ENCODE results near the gene FGFR3.
"Not testable (repeated sequence)": the region's sequence is repeated elsewhere in the genome, so short reads cannot be mapped to it uniquely, and the experiment has no call there.

FGFR3 gene

GRCh38 chr4:1842339-1842895, 49.3 kb downstream of the FGFR3 start:
- DNase-seq (ENCODE audit: low read depth), result no peak

- no peak for DNase-seq (ENCODE audit: low read depth)
These were observed 49.9 kb downstream of the FGFR3 start for GRCh38 chr4:1842993-1843448.

GRCh38 chr4:1843852-1844251, 50.8 kb downstream of the FGFR3 start:
- DNase-seq (ENCODE audit: low read depth), result no peak

GRCh38 chr4:1844618-1845017, 51.5 kb downstream of the FGFR3 start:
- DNase-seq (ENCODE audit: low read depth), result not testable (repeated sequence)

- DNase-seq (ENCODE audit: low read depth), result no peak
These were observed 53.5 kb downstream of the FGFR3 start for GRCh38 chr4:1846580-1846979.

GRCh38 chr4:1850276-1850675, 57.2 kb downstream of the FGFR3 start:
- no peak for DNase-seq (ENCODE audit: low read depth)

GRCh38 chr4:1851160-1851559, 58.1 kb downstream of the FGFR3 start:
- no peak for DNase-seq (ENCODE audit: low read depth)

- DNase-seq (ENCODE audit: low read depth), result no peak
These were observed 58.7 kb downstream of the FGFR3 start for GRCh38 chr4:1851575-1852410.

GRCh38 chr4:1852904-1853623, 60.0 kb downstream of the FGFR3 start:
- DNase-seq (ENCODE audit: low read depth), result no peak

- no peak for DNase-seq (ENCODE audit: low read depth)
These were observed 61.7 kb downstream of the FGFR3 start for GRCh38 chr4:1854752-1855151.

- no peak for DNase-seq (ENCODE audit: low read depth)
These were observed 62.4 kb downstream of the FGFR3 start for GRCh38 chr4:1855333-1856070.

GRCh38 chr4:1856071-1856942, 63.2 kb downstream of the FGFR3 start, which contains the start of gene LETM1:
Gene LETM1, minus strand, starts transcription at chr4:1856156. Its CDS starts 206 bp downstream, at chr4:1855950.
- peak; percentile 92 for DNase-seq (ENCODE audit: low read depth)

GRCh38 chr4:1856943-1857699, 64.0 kb downstream of the FGFR3 start:
- DNase-seq (ENCODE audit: low read depth), result no peak

GRCh38 chr4:1857931-1858330, 64.8 kb downstream of the FGFR3 start:
- no peak for DNase-seq (ENCODE audit: low read depth)

Measured in activated T-cell treated with anti-CD3 and anti-CD28 coated beads for 24 hours (primary cell).